Eye (tissue), 1 donor: Measurements from ENCODE around the gene C3orf20.
"Not testable (repeated sequence)": the region's sequence is repeated elsewhere in the genome, so short reads cannot be mapped to it uniquely, and the experiment has no call there.

Experiments
- DNase-seq: peaks from one replicate; pipeline ENCODE4 v3.0.0-alpha.2; 2015

Gene C3orf20

GRCh38 chr3:14701676-14702075, 26.7 kb downstream of the C3orf20 start:
- no peak for DNase-seq

DNA sequence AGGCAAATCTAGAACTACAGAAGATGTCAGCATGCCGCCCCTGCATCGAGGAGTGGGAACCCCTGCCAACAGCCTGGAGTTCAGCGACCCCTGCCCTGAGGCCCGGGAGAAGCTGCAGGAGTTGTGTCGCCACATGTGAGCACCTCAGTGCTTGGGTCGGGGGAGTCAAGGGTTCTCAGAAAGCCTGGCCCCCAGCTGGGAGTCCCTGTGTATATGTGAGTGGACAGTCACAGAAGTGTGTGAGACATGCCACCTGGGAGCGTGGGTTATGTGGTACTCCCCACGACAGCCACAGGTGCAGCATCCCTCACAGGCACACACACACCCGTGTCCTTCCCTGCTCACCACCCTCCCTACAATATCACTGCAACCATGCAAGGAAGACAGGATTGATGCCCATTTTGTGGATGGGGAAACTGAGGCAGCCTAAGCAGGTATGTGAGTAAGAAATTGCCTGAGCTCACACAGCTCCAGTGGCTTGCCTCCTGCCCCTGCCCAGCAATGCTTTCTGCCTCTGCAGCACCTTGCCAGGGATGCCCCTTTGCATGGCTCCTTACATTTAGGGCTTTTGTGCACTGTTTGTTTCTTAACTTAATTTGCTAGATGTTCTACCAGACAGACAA, 28.3 kb downstream of the C3orf20 start:
- DNase-seq: no peak

- no peak for DNase-seq
Measured at GRCh38 chr3:14703791-14704190, 28.9 kb downstream of the C3orf20 start.

DNA sequence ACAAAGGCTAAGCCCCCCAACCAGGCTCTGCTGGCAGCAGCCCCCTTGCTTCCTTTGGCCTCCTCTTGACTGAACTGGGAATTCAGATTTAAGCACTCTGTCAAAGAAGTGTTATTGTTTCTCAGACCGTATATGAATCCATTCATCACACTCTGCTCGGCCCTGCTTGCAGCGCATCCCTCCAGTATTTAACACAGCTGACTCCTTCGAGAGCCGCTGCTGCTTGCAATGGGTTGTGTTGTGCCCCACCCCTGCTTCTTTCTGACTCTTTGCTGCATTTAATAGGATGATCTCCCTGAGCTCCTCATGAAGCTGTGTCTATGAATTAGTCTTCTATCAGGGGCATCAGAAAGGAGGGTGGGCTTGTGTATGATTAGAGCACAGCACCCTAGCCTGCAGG, 31.2 kb downstream of the C3orf20 start:
- DNase-seq: peak; percentile 14

GRCh38 chr3:14716591-14716990, 41.6 kb downstream of the C3orf20 start:
- DNase-seq: no peak

DNA sequence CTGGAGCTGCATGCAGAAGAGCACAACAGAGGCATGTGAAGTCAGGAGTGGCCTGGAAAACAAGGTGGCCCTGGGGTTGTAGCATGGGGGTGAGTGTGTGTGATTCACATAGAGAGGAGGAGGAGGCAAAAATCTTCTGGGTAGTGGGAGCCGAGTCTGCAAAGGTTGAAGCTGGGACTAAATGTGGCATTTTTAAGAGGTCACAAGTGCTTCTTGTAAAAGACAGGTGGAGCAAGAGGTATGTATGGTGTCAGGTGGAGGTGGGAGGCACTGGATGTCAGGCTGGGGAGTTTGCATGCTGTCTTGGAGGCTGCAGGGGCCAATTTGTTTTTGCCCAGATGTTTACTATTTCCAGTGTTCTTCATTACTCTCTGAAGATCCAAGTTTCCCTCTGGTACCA, 42.4 kb downstream of the C3orf20 start:
- no peak for DNase-seq

DNA sequence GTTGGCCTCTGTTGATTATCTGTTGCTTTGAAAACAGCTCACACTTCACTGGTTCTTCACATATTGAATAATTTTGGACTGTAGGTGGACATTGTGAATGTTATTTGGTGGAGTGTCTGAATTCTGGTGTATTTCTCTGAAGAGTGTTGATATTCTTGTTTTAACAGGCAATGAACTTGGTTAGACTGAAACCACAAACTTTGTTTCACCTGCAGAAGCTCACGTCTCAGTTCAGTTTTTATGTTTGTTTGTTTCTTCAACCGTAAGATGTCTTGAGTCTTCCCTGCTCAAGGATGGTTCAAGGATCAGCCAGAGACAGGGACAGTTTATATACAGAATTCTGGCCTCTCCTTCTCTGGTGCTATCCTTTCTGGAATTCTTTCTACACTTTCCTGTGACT, 43.6 kb downstream of the C3orf20 start:
- DNase-seq: no peak

DNA sequence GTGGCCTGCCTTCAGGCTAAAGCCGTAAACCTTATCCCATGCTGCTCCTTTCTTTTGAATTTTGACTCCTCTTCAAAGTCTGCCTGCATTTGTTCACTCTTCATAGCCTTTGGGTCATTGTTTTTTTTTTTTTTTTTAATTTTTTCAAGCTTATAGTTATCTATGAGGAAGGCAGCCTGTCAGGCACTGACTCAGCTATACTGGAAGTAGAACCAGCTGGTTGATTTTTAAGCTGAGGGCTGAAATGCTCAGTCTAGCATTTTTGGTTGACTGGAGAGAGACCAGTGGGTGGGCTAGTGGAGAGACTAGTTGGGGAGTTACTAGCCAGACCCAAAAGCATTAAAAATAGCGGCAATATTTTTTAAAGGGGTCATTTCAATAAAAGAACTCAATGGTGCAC, 44.1 kb downstream of the C3orf20 start:
- no peak for DNase-seq

DNA sequence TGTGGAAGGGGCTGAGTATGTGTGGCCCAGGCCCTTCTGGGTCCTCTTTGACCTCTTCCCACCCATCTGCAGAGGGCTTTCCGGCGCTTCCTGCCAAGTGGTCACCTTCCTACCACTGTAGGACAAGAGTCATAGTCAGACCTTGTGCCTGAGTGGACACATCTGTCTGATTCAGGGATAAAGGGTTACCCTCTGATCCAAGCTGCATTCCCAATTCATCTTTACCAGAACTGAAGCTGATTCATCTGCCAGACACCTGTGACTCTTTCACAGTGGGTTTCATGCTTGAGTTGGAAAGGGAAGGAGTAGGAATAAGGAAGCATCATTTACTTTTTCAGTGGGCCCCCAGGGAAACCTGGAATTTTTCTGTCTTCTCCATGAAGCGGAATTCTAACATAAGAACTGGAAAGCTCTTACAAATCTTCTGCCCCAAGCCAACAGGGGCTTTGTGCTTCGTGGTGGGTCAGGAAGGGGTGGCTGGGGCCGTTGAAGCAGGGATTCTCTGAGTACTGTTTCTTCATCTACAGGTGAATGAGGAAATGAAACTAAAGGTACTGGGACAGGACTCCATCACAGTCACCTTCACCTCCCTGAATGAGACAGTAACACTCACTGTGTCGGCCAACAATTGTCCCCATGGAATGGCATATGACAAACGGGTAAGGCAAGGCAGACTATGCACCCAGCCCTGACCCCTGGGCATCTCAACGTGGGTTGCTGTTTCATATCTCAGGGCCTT, 46.4 kb downstream of the C3orf20 start:
- DNase-seq: no peak

DNA sequence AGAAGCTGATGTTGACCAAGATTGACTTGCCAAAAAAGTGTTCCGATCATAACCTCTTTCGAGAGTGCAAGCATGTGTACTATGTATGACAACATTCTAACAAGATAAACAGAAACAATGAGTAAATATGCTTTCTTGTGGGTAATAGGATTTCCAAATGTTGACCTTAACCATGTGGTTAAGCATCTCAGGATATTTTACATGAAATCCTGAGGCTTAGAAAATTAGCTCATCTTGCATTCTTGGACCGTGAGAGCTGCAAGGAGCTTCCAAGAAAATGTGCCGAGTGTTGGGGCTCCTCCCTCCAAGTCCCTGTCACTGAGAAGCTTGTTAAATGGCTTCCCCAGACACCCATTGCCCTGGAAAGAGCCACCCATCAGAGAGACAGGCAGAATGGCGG, 50.1 kb downstream of the C3orf20 start:
- peak; percentile 17 for DNase-seq

DNA sequence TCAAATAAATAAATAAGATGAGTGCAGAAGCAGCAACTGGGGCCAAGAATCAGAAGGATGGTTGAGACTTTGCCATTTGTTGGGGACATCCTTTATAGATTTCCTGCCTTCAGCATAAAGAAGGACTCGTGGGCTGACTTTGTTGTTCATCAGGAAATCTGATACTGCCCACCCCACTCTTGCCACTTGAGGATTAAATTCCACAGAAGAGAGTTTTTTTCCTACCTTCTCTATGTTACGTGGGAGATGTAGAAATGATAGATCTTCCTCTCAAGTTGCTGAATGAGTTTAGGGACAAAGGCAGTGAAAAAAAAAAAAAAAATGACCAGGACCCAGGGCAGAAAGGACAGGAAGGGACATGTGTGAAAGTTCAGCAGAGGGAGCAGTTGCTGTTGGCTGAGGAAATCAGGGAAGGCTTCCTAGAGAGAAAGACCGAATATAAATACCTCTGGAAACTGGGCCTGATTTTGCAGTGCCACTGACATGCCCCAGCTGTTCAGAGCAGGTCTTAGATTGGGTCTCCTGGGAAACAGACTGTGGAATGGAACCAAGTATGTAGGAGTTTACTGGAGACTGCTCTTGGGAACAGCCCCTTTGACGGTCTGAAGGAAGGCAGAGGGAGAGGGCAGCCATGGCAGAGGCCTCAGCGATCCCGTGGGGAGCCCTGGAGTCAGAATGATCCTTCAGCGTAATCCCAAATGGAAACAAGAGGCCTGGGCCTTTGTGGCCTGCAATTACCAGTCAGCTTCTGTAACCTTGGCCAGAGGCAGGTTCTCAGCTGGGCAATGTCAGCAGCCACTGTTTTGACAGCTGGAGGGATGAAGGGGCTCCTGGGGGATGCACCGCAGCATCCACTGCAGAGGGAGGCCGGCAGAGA, 50.9 kb downstream of the C3orf20 start:
- peak; percentile 39 for DNase-seq

GRCh38 chr3:14726441-14726780, 51.5 kb downstream of the C3orf20 start:
- DNase-seq: no peak

DNA sequence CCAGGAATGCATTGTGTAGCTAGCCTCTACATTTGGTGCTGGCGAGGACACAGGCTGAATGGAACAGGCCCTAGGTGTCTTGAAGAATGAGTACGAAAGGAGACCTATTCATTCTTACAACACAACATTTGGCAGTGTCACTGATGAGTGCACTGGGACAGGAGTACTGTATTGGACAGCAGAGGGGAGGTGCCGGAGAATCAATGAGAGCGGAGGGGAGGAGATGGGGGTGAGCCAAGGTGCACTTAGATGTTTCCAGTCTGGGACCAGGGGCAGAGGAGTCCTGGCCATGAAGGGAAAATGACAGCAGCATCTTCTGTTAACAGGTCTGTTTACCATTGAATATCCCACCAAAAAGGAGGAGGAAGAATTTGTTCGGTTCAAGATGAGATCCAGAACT, 53.2 kb downstream of the C3orf20 start:
- DNase-seq: no peak

GRCh38 chr3:14730703-14731382, 55.9 kb downstream of the C3orf20 start:
- DNase-seq: no peak

GRCh38 chr3:14740983-14741382, 66.0 kb downstream of the C3orf20 start:
- no peak for DNase-seq

GRCh38 chr3:14741510-14741909, 66.6 kb downstream of the C3orf20 start:
- DNase-seq: no peak

- DNase-seq: no peak
Measured at GRCh38 chr3:14744556-14744955, 69.6 kb downstream of the C3orf20 start.

DNA sequence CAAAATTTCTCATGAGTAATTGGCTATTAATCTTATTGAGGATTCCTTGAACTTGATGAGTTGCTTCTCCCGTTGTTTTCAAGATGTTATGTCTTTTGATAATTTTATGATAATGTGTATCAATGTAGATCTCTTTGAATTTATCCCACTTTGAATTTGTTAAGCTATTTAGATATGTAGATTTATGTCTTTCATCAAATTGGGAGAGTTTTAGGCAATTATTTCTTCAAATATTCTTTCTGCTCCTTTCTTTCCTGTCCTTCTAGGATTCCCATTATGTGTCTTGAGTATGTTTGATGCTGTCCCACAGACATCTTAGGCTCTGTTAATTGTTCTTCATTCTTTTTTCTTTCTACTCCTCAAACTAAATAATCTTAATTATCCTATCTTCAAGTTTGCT, 75.7 kb downstream of the C3orf20 start:
- DNase-seq: no peak

DNA sequence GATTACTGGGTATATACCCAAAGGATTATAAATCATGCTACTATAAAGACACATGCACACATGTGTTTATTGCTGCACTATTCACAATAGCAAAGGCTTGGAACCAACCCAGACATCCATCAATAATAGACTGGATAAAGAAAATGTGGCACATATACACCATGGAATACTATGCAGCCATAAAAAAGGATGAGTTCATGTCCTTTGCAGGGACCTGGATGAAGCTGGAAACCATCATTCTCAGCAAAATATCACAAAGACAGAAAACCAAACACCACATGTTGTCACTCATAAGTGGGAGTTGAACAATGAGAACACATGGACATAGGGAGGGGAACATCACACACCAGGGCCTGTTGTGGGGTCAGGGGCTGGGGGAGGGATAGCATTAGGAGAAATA, 78.0 kb downstream of the C3orf20 start:
- not testable (repeated sequence) for DNase-seq

DNA sequence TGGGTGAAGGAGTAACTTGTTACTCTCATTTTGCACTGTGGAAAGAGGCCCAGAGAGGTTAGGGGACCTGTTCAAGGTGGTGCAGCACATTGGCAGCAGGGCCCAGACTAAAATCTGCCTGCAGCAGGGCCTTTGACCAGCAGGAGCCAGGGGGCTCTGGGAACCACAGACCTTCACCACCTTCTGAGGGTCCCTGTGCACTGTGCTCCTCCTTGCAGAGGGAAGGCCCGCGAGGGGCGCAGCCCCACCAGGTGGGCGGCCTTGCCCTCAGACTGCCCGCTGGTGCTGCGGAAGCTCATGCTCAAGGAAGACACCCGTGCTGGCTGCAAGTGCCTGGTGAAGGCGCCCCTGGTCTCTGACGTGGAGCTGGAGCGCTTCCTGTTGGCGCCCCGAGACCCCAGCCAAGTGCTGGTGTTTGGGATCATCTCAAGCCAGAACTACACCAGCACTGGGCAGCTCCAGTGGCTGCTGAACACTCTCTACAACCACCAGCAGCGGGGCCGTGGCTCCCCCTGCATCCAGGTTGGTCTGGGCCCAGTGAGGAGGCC, 82.3 kb downstream of the C3orf20 start:
- DNase-seq: no peak

- DNase-seq: no peak
Measured at GRCh38 chr3:14758297-14758696, 83.4 kb downstream of the C3orf20 start.

DNA sequence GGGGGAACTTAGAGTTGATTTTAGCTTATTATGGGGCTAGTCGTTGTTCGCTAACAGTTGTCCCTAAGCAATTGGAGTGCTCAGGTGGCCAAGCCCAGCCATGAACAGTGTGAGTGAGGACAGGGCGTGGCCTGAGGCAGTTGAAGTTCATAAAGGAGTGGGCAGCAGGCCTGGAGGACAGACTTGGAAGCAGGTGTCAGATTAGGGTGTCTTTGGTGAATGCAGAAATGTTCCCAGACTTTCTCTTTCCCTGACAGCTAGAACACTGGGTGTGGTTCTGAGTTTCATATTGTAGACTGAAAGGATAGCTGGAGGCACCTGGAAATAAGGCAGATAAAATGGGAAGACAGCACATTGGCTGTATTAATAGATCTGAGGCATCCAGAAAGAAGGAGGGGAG, 84.0 kb downstream of the C3orf20 start:
- no peak for DNase-seq

GRCh38 chr3:14760185-14760584, 85.2 kb downstream of the C3orf20 start:
- DNase-seq: no peak
